ENCODE results near the gene VPS33A. TPM values are rescaled to one million over a fixed set of nuclear protein-coding genes. Genes with fewer than 3 reads are reported as not detected.

Gene VPS33A
- total and polyA plus RNA-seq, 10 of the 15 experiments (the other 5 are each of a cell fraction or from before 2014, with no cell fraction given): 7.7 to 33.6 (median 21.6) TPM

DNA sequence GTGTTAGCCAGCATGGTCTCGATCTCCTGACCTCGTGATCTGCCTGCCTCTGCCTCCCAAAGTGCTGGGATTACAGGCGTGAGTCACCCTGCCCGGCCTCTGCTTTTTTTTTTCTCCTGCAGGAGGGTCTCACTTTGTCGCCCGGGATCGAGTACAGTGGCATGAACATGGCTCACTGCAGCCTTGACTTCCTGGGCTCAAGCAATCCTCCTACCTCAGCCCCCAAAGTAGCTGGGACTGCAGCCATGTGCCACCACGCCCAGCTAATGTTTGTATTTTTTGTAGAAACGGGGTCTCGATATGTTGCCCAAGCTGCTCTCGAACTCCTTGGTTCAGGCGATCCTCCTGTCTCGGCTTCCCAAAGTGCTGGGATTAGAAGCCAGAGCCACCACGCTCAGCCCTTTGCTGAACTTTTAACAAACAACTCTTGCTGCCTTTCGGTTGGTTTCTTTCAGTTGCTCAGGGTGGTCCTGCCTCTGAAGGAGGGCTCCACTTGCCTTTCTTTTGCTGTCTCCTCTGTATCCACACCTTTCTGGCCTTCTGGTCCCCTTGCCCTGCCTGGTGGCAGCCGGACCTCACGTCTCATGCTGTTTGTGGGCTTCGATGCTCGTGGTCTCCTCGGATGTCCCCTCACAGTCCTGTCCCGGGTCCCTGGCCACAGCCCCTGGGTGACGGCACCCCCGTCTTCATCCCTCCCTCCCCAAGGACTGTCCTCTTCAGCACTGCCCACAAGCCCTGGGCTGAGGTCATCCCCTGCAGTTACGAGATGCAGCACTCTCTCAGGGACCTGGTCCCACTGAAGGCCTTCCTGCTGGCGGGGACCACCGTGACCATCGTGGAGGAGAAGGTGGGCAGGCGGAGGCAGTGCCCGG, 66.6 kb downstream of the VPS33A start:
- Histone ChIP-seq H3K9ac (ENCODE audit: control insufficient read depth, insufficient read depth, low read length) (no peak overlapping the region), H3K4me3 (no peak overlapping the region), H3K36me3 (ENCODE audit: control insufficient read depth in 2 of 2, insufficient read depth in 2 of 2, low read length in 1 of 2) (no peaks in the 10 kb centered on the region), H3K4me1 (ENCODE audit: control insufficient read depth, insufficient read depth, low read length) (no peaks in the 10 kb centered on the region), H3K4me2 (ENCODE audit: control insufficient read depth, insufficient read depth) (no peak overlapping the region), H3K79me2 (ENCODE audit: control insufficient read depth, insufficient read depth, low read length) (no peaks in the 10 kb centered on the region), H3K9me3 (replicated peaks; ENCODE audit: control insufficient read depth, insufficient read depth, low read length) (peaks cover 3% of the 10 kb centered on the region; the same call in 1 of the 3 replicates), H2AFZ (ENCODE audit: control insufficient read depth, low read depth, low read length) (no peak overlapping the region), H4K20me1 (ENCODE audit: control insufficient read depth, insufficient read depth) (no peaks in the 10 kb centered on the region), H3K27ac (ENCODE audit: control insufficient read depth, insufficient read depth) (no peak overlapping the region), H3K27me3 (replicated peaks in 1 of 2; ENCODE audit: control insufficient read depth in 2 of 2, insufficient read depth in 2 of 2, low read length in 1 of 2) (peaks cover 0 to 5% of the 10 kb centered on the region in 2 experiments; a peak in 3 of 4 replicates)
- SMC1A ChIA-PET (ENCODE audit: uncharacterized antibody, unreplicated experiment): no interaction called here
- BruUV-seq (replicated peaks): no TSS peak
- FAIRE-seq: no peak
- RAD21 ChIA-PET (ENCODE audit: unreplicated experiment): no interaction called here
- intact Hi-C loops (cut with micrococcal nuclease; ENCODE audit: unreplicated experiment) (no loop called here), in situ Hi-C loops (cut with MboI) (no loop called here)
- ATAC-seq: no peak
- POLR2A ChIA-PET: no interaction called here
- no peak for DNase-seq (ENCODE audit: low read depth, low spot score)
- CTCF ChIA-PET: no interaction called here
- 52% methylated on average over 29 of the region's 29 CpGs for WGBS (ENCODE audit: insufficient coverage, insufficient replicate concordance, low lambda C conversion rate, missing lambda C conversion rate)
- TF ChIP-seq, protein P1, sequence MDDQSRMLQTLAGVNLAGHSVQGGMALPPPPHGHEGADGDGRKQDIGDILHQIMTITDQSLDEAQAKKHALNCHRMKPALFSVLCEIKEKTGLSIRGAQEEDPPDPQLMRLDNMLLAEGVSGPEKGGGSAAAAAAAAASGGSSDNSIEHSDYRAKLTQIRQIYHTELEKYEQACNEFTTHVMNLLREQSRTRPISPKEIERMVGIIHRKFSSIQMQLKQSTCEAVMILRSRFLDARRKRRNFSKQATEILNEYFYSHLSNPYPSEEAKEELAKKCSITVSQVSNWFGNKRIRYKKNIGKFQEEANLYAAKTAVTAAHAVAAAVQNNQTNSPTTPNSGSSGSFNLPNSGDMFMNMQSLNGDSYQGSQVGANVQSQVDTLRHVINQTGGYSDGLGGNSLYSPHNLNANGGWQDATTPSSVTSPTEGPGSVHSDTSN (IDR thresholded peaks at IDR 0.05; ENCODE audit: insufficient replicate concordance, low read depth, low read length): no peak
- no peak for TF ChIP-seq ZBTB40 (IDR thresholded peaks at IDR 0.05; ENCODE audit: borderline replicate concordance)
- TF ChIP-seq HCFC1 (IDR thresholded peaks at IDR 0.05; ENCODE audit: low read length): no peak
- TF ChIP-seq POU2F2 (IDR thresholded peaks at IDR 0.05; ENCODE audit: borderline replicate concordance, low read depth, low read length): no peak
- TF ChIP-seq NBN (IDR thresholded peaks at IDR 0.05): no peak
